Mesothelial cell of epicardium (in vitro differentiated cells): ENCODE measurements around the gene PDE4D. TPM values are rescaled to one million over a fixed set of nuclear protein-coding genes. Genes with fewer than 3 reads are reported as not detected.
A peak's percentile ranks its signal among the peaks of the same experiment; 100 is the strongest.

Source experiments
- DNase-seq, 2 experiments: peaks; one replicate each; pipeline ENCODE4 v3.0.0; 2021; ENCODE audit warnings: low spot score in 2 of 2; ENCODE audit not compliant: unreplicated experiment in 2 of 2
- H3K27ac Mint-ChIP-seq: 2 replicates; pipeline ENCODE4 v1.8.0; 2021; ENCODE audit warnings: mixed read lengths
- H3K27me3 Mint-ChIP-seq: 2 replicates; pipeline ENCODE4 v1.8.0; 2021; ENCODE audit warnings: low read depth, mixed read lengths
- H3K36me3 Mint-ChIP-seq: 2 replicates; pipeline ENCODE4 v1.8.0; 2021; ENCODE audit warnings: mixed read lengths
- H3K4me1 Mint-ChIP-seq: 2 replicates; pipeline ENCODE4 v1.8.0; 2021; ENCODE audit warnings: mixed read lengths
- H3K4me3 Mint-ChIP-seq: 2 replicates; pipeline ENCODE4 v1.8.0; 2021; ENCODE audit warnings: mild to moderate bottlenecking, moderate library complexity, mixed read lengths
- H3K9me3 Mint-ChIP-seq: 2 replicates; pipeline ENCODE4 v1.8.0; 2021; ENCODE audit warnings: mixed read lengths
- CTCF ChIP-seq: fragments of 200-600 bp; sonication (generic); IDR thresholded peaks from one replicate; pipeline ENCODE4 v1.5.0; 2021; ENCODE audit warnings: antibody characterized with exemption; ENCODE audit not compliant: unreplicated experiment
- total RNA-seq: library from RNA; stranded (reverse); gene quantifications from 3 replicates; pipeline ENCODE4 v1.2.1, GENCODE V29; 2021

The PDE4D gene
- total RNA-seq, 1 donor from 2014 or later = 105 TPM

GRCh38 chr5:59209758-59210359, 683.7 kb downstream of the PDE4D start:
- H3K9me3 Mint-ChIP-seq = no peaks in the 10 kb centered on the region
- H3K27me3 Mint-ChIP-seq = no peaks in the 10 kb centered on the region
- no peak for DNase-seq
- peaks cover 19% of the 10 kb centered on the region for H3K36me3 Mint-ChIP-seq
- H3K27ac Mint-ChIP-seq = peak overlapping the region; percentile 76
- peaks cover 35% of the 10 kb centered on the region for H3K4me1 Mint-ChIP-seq
- no peak for TF ChIP-seq CTCF
- no peak overlapping the region for H3K4me3 Mint-ChIP-seq

- H3K9me3 Mint-ChIP-seq = no peaks in the 10 kb centered on the region
- H3K27ac Mint-ChIP-seq = no peak overlapping the region
- H3K36me3 Mint-ChIP-seq = peaks cover 11% of the 10 kb centered on the region
- DNase-seq = no peak
- peaks cover 35% of the 10 kb centered on the region for H3K4me1 Mint-ChIP-seq
- no peak overlapping the region for H3K4me3 Mint-ChIP-seq
- H3K27me3 Mint-ChIP-seq = no peaks in the 10 kb centered on the region
- no peak for TF ChIP-seq CTCF
Observed at GRCh38 chr5:59208474-59208873, 685.1 kb downstream of the PDE4D start.

- Mint-ChIP-seq H3K4me1 (peaks cover 30% of the 10 kb centered on the region), H3K36me3 (peaks cover 8% of the 10 kb centered on the region), H3K4me3 (no peak overlapping the region), H3K27me3 (no peaks in the 10 kb centered on the region), H3K27ac (no peak overlapping the region), H3K9me3 (peaks cover 3% of the 10 kb centered on the region)
- no peak for TF ChIP-seq CTCF
- no peak for DNase-seq
Observed at GRCh38 chr5:59207401-59207800, 686.1 kb downstream of the PDE4D start.

- H3K9me3 Mint-ChIP-seq = peaks cover 3% of the 10 kb centered on the region
- H3K4me3 Mint-ChIP-seq = no peak overlapping the region
- H3K27me3 Mint-ChIP-seq = no peaks in the 10 kb centered on the region
- H3K36me3 Mint-ChIP-seq = peaks cover 8% of the 10 kb centered on the region
- H3K4me1 Mint-ChIP-seq = peaks cover 30% of the 10 kb centered on the region
- peak overlapping the region; percentile 26 for H3K27ac Mint-ChIP-seq
- no peak for DNase-seq
- no peak for TF ChIP-seq CTCF
Observed at GRCh38 chr5:59206132-59206581, 687.4 kb downstream of the PDE4D start.

GRCh38 chr5:59204114-59204897, 689.2 kb downstream of the PDE4D start:
- no peak for TF ChIP-seq CTCF
- Mint-ChIP-seq H3K27me3 (no peaks in the 10 kb centered on the region), H3K9me3 (peaks cover 3% of the 10 kb centered on the region), H3K27ac (no peak overlapping the region), H3K36me3 (peaks cover 8% of the 10 kb centered on the region), H3K4me3 (no peak overlapping the region), H3K4me1 (peaks cover 17% of the 10 kb centered on the region)
- DNase-seq = no peak
